ENCODE data around the gene TNFRSF4.
"Not testable (repeated sequence)": the region's sequence is repeated elsewhere in the genome, so short reads cannot be mapped to it uniquely, and the experiment has no call there.

Gene TNFRSF4

GRCh38 chr1:1200876-1201810 is 12.8 kb downstream of the TNFRSF4 start:
- peak; percentile 91 for DNase-seq

GRCh38 chr1:1199961-1200875 is 13.7 kb downstream of the TNFRSF4 start:
- DNase-seq, result no peak

- no peak for DNase-seq
Observed at GRCh38 chr1:1199141-1199960, 14.6 kb downstream of the TNFRSF4 start.

- no peak for DNase-seq
Observed at GRCh38 chr1:1198423-1199140, 15.4 kb downstream of the TNFRSF4 start.

- DNase-seq, result no peak
Observed at GRCh38 chr1:1197551-1198422, 16.2 kb downstream of the TNFRSF4 start.

GRCh38 chr1:1197188-1197500 is 16.8 kb downstream of the TNFRSF4 start:
- DNase-seq, result no peak

GRCh38 chr1:1196431-1197187 is 17.3 kb downstream of the TNFRSF4 start:
- no peak for DNase-seq

- not testable (repeated sequence) for DNase-seq
Observed at GRCh38 chr1:1195726-1196125, 18.2 kb downstream of the TNFRSF4 start.

- no peak for DNase-seq
Observed at GRCh38 chr1:1194723-1195122, 19.2 kb downstream of the TNFRSF4 start.

- no peak for DNase-seq
Observed at GRCh38 chr1:1191734-1192133, 22.2 kb downstream of the TNFRSF4 start.

GRCh38 chr1:1189111-1189510 is 24.8 kb downstream of the TNFRSF4 start:
- DNase-seq, result no peak

GRCh38 chr1:1187938-1188337 is 26.0 kb downstream of the TNFRSF4 start:
- DNase-seq, result no peak

GRCh38 chr1:1185101-1185765 is 28.7 kb downstream of the TNFRSF4 start:
- no peak for DNase-seq

GRCh38 chr1:1183833-1184775 is 29.8 kb downstream of the TNFRSF4 start:
- DNase-seq, result no peak

GRCh38 chr1:1183221-1183747 is 30.7 kb downstream of the TNFRSF4 start:
- DNase-seq, result no peak

- DNase-seq, result no peak
Observed at GRCh38 chr1:1182491-1183220, 31.3 kb downstream of the TNFRSF4 start.

- no peak for DNase-seq
Observed at GRCh38 chr1:1181938-1182410, 32.0 kb downstream of the TNFRSF4 start.
